PFSK-1 (cell line): ENCODE measurements around the gene RAB26.
"Not testable (repeated sequence)": the region's sequence is repeated elsewhere in the genome, so short reads cannot be mapped to it uniquely, and the experiment has no call there.

ENCODE experiments used
- FOXP2 ChIP-seq: optimal IDR thresholded peaks from 2 replicates; pipeline ENCODE3; 2011; ENCODE audit warnings: borderline replicate concordance, control low read depth, inconsistent platforms; ENCODE audit not compliant: insufficient read depth; ENCODE audit errors: extremely low read length, extremely low read depth
- POLR2AphosphoS5 ChIP-seq: IDR thresholded peaks from 2 replicates; pipeline ENCODE4 v1.6.1; 2012; ENCODE audit warnings: low read depth, mild to moderate bottlenecking, control low read depth, low read length, moderate library complexity
- SIN3A ChIP-seq: IDR thresholded peaks from 2 replicates; pipeline ENCODE4 v1.6.1; 2012; ENCODE audit warnings: mild to moderate bottlenecking, low read length, moderate library complexity, borderline replicate concordance; ENCODE audit not compliant: insufficient read depth
- TAF1 ChIP-seq: IDR thresholded peaks from 2 replicates; pipeline ENCODE4 v1.6.1; 2012; ENCODE audit warnings: low read length, control low read depth, borderline replicate concordance; ENCODE audit not compliant: insufficient read depth
- TF ChIP-seq, protein P1 (sequence below), 2 experiments: IDR thresholded peaks; 2 replicates each; pipeline versions ENCODE4 v1.6.1 to v1.8.0; 2011 to 2012; ENCODE audit warnings: low read depth in 2 of 2, low read length in 2 of 2, control low read depth in 1 of 2, inconsistent platforms in 1 of 2, mild to moderate bottlenecking in 1 of 2, moderate library complexity in 1 of 2; ENCODE audit not compliant: insufficient read depth in 1 of 2

The RAB26 gene

DNA sequence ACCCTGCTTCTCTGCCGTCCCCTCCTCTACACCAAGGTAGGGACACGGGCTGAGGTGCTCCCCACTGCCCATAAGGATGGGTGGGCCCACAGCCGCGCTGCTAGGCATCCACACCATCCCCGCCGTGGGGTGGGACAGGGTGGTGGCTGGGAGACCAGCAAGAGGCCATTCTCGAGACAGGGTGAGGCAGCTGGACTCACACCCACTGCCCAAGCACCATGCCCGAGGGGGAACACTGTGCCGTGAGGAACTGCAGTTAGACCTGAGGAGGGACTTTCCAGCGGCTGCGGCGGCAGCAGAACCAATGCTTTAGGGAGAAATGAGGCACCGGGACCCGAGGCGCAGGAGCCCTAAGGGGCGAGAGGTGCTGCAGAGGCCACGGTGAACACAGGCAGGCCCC, 26.0 kb upstream of the RAB26 start:
- TF ChIP-seq POLR2AphosphoS5, result no peak
- TF ChIP-seq, protein P1, sequence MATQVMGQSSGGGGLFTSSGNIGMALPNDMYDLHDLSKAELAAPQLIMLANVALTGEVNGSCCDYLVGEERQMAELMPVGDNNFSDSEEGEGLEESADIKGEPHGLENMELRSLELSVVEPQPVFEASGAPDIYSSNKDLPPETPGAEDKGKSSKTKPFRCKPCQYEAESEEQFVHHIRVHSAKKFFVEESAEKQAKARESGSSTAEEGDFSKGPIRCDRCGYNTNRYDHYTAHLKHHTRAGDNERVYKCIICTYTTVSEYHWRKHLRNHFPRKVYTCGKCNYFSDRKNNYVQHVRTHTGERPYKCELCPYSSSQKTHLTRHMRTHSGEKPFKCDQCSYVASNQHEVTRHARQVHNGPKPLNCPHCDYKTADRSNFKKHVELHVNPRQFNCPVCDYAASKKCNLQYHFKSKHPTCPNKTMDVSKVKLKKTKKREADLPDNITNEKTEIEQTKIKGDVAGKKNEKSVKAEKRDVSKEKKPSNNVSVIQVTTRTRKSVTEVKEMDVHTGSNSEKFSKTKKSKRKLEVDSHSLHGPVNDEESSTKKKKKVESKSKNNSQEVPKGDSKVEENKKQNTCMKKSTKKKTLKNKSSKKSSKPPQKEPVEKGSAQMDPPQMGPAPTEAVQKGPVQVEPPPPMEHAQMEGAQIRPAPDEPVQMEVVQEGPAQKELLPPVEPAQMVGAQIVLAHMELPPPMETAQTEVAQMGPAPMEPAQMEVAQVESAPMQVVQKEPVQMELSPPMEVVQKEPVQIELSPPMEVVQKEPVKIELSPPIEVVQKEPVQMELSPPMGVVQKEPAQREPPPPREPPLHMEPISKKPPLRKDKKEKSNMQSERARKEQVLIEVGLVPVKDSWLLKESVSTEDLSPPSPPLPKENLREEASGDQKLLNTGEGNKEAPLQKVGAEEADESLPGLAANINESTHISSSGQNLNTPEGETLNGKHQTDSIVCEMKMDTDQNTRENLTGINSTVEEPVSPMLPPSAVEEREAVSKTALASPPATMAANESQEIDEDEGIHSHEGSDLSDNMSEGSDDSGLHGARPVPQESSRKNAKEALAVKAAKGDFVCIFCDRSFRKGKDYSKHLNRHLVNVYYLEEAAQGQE (IDR thresholded peaks at IDR 0.05; ENCODE audit: insufficient read depth in 1 of 2, low read depth in 2 of 2, low read length in 2 of 2), result no peak
- TF ChIP-seq TAF1, result no peak
- no peak for TF ChIP-seq SIN3A
- no peak for TF ChIP-seq FOXP2

DNA sequence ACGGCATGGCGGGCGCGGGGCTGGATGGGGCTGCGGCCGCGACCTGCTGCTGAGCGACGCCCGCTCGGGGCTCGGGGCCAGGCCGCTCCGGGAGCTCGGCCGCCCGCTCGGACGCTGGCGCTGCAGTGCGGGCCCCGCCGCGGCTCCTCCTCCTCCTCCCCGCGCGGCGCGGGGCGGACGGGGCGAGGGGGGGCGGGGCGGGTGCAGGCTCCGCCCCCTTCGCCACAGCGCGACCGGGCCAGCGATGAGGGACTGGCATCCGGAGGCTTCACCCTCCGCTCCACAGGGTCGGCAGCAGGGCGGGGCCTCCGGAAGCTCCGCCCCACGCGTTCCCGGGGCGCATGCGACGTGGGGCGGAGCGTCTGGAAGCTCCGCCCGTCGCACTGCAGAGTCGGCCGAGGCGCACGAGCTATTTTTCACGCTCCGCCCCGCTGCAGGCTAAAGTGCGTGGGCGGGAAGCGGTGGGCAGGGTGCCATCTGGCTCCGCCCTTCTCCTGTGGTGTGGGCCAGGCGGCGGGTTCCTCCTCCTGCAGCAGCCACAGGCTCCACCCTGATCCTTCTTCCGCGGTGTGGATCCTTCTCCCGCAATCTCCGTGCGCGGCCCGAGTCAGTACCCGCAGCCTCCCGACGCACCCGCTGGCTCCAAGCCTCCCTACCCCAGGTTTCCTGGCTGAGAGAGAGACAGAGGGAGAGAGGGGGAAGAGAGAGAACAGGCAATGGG, 12.5 kb upstream of the RAB26 start, which contains the start of gene PKD1:
Gene PKD1 (minus strand): TSS at position 129 of the 721 bp plus-strand sequence. CDS start 209 bp downstream, outside the sequence.
- not testable (repeated sequence) for TF ChIP-seq TAF1, FOXP2, SIN3A

GRCh38 chr16:2142942-2143877, 5.2 kb upstream of the RAB26 start:
- no peak for TF ChIP-seq FOXP2
- TF ChIP-seq, protein P1 (IDR thresholded peaks at IDR 0.05; ENCODE audit: insufficient read depth in 1 of 2, low read depth in 2 of 2, low read length in 2 of 2), result no peak
- no peak for TF ChIP-seq TAF1
- TF ChIP-seq SIN3A, result no peak
- TF ChIP-seq POLR2AphosphoS5, result no peak

DNA sequence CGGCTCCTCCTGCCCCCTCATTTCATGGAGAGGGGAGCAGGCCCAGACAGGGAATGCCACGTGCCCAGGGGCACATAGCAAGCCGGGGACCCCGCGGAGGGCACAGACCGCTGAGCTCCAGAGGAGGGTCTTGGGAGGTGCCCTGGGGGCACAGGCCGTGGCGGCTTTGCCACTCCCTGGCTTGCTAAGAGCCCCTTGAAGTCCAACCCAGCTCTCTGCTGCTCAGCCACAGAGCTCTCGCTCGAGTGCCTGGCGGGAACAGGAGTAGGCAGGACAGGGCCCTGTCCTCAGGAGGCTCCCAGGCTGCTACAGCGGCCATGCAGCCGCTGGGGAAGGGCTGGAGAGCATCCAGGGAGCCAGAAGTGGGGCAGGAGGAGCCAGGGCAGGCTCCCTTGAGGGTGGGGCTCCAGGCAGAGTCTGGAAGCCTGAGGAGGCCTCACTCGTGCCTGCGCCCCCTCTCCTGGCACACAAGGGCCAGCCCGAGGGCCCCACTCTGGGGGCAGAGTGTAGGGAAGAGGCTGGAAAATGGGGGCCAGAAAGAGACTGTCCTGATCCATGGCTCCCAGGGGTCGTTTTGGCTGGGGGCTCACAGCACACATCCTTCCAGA, 4.4 kb upstream of the RAB26 start:
- TF ChIP-seq POLR2AphosphoS5 (no peak), SIN3A (no peak), FOXP2 (no peak), TAF1 (no peak)
- TF ChIP-seq, protein P1 (IDR thresholded peaks at IDR 0.05; ENCODE audit: insufficient read depth in 1 of 2, low read depth in 2 of 2, low read length in 2 of 2), result no peak

- TF ChIP-seq SIN3A (no peak), TAF1 (no peak), FOXP2 (no peak), POLR2AphosphoS5 (no peak)
- TF ChIP-seq, protein P1 (IDR thresholded peaks at IDR 0.05; ENCODE audit: insufficient read depth in 1 of 2, low read depth in 2 of 2, low read length in 2 of 2), result no peak
Observed at GRCh38 chr16:2145843-2146242, 2.6 kb upstream of the RAB26 start.
